GM21529 (cell line): ENCODE results near the gene VIPR2.
"Not testable (repeated sequence)": the region's sequence is repeated elsewhere in the genome, so short reads cannot be mapped to it uniquely, and the experiment has no call there.

ENCODE experiments used
- ATAC-seq: cut with Tn5 transposase; IDR thresholded peaks from one replicate; pipeline ENCODE4 v1.9.1; 2021; ENCODE audit not compliant: unreplicated experiment

The VIPR2 gene

GRCh38 chr7:159105832-159106811 is 38.5 kb downstream of the VIPR2 start:
- no peak for ATAC-seq

GRCh38 chr7:159105066-159105780 is 39.4 kb downstream of the VIPR2 start:
- ATAC-seq = no peak

- no peak for ATAC-seq
These were observed 40.3 kb downstream of the VIPR2 start for GRCh38 chr7:159104188-159104920.

- ATAC-seq = no peak
These were observed 41.1 kb downstream of the VIPR2 start for GRCh38 chr7:159103382-159104187.

- ATAC-seq = no peak
These were observed 41.8 kb downstream of the VIPR2 start for GRCh38 chr7:159102681-159103381.

GRCh38 chr7:159101661-159102091 is 43.0 kb downstream of the VIPR2 start:
- ATAC-seq = not testable (repeated sequence)

- not testable (repeated sequence) for ATAC-seq
These were observed 43.6 kb downstream of the VIPR2 start for GRCh38 chr7:159101083-159101395.

- ATAC-seq = not testable (repeated sequence)
These were observed 44.2 kb downstream of the VIPR2 start for GRCh38 chr7:159100281-159101082.

- ATAC-seq = no peak
These were observed 44.9 kb downstream of the VIPR2 start for GRCh38 chr7:159099711-159100231.

- ATAC-seq = no peak
These were observed 45.6 kb downstream of the VIPR2 start for GRCh38 chr7:159098811-159099655.

GRCh38 chr7:159098424-159098786 is 46.3 kb downstream of the VIPR2 start:
- no peak for ATAC-seq

- no peak for ATAC-seq
These were observed 46.8 kb downstream of the VIPR2 start for GRCh38 chr7:159097661-159098423.

GRCh38 chr7:159096736-159097581 is 47.7 kb downstream of the VIPR2 start:
- ATAC-seq = no peak

GRCh38 chr7:159095979-159096411 is 48.7 kb downstream of the VIPR2 start:
- ATAC-seq = no peak

GRCh38 chr7:159094919-159095915 is 49.5 kb downstream of the VIPR2 start:
- no peak for ATAC-seq
